ENCODE results near the gene RHBDL1. TPM values are rescaled to one million over a fixed set of nuclear protein-coding genes. Genes with fewer than 3 reads are reported as not detected.

Gene RHBDL1
- total and polyA plus RNA-seq, 2 experiments from 2014 or later, result 0.90 to 2.1 TPM

DNA sequence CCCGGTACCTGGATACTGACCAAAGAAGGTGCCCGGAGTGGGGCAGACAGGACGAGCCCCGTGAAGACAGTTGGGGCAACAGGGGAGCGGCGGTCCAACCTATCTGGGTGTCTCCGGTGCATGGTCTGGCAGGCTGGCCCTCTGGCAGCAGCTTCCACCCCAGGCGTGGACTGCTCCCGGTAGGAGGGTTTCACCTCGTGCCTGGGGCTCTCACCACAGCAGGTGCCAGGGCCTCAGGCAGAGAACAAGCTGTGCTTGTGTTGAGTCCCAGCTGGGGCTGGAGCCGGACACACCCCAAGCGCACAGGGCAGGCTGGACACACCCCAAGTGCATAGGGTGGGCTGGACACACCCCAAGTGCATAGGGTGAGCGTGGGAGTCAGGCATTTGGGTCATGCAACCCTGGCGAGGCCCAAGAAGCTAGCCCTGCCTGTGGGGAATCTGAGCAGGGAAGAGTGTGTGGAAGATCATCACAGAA, 31.6 kb downstream of the RHBDL1 start:
- Histone ChIP-seq H3K4me1 (ENCODE audit: insufficient read depth) (peaks cover 5% of the 10 kb centered on the region; the same call in 1 of the 2 replicates), H3K9me2 (ENCODE audit: insufficient read depth) (no peaks in the 10 kb centered on the region), H2AFZ (no peak overlapping the region), H3K27me3 (replicated peaks; ENCODE audit: insufficient read depth) (peaks cover 38% of the 10 kb centered on the region), H3F3A (ENCODE audit: insufficient read depth) (no peaks in the 10 kb centered on the region), H3K36me3 (ENCODE audit: low read depth) (no peaks in the 10 kb centered on the region), H3K9me3 (ENCODE audit: low read depth) (no peaks in the 10 kb centered on the region), H3K9ac (no peak overlapping the region), H3K4me3 (no peak overlapping the region), H4K20me1 (ENCODE audit: insufficient read depth) (no peaks in the 10 kb centered on the region), H3K27ac (no peak overlapping the region), H3K79me2 (ENCODE audit: insufficient read depth) (no peaks in the 10 kb centered on the region), H3K4me2 (ENCODE audit: unreplicated experiment) (no peak overlapping the region)
- DNase-seq, result no peak
- in situ Hi-C loops (cut with MboI), result no loop called here
- TF ChIP-seq EZH2 (IDR thresholded peaks at IDR 0.05; ENCODE audit: insufficient read depth, poor library complexity, severe bottlenecking) (no peak), EZH2phosphoT487 (IDR thresholded peaks at IDR 0.05; ENCODE audit: insufficient read depth, low read depth) (no peak)
- 32 to 36% methylated on average over 13 of the region's 14 CpGs for WGBS, 2 experiments (ENCODE audit: low coverage in 1 of 2, low lambda C conversion rate in 2 of 2, missing lambda C conversion rate in 2 of 2)

DNA sequence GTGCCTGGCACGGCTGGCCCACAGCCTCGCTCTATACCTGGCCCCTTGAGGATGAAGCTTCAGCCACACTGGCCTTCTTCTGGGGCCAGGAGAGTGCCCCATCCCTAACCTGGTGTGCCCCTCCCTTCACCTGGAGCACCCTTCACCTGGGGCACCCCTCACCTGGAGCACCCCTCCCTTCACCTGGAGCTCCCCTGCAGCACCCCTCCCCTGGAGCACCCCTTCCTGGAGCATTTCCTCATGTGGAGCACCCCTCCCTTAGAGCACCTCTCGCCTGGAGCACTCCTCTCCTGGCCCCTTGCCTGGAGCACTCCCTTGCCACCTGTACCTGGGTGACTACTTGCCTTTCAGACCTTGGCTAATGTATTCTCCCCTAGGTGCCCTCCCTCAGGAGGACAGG, 32.5 kb downstream of the RHBDL1 start:
- H3K9ac ChIP-seq, result no peak overlapping the region
- no peaks in the 10 kb centered on the region for H3K79me2 ChIP-seq (ENCODE audit: insufficient read depth)
- 54 to 64% methylated on average over 3 of the region's 3 CpGs for whole genome bisulfite sequencing, 2 experiments (ENCODE audit: low coverage in 1 of 2, low lambda C conversion rate in 2 of 2, missing lambda C conversion rate in 2 of 2)
- H3K4me3 ChIP-seq, result no peak overlapping the region
- H3K27ac ChIP-seq, result no peak overlapping the region
- no peaks in the 10 kb centered on the region for H4K20me1 ChIP-seq (ENCODE audit: insufficient read depth)
- no peak overlapping the region for H2AFZ ChIP-seq
- no peaks in the 10 kb centered on the region for H3K36me3 ChIP-seq (ENCODE audit: low read depth)
- no peak overlapping the region for H3K4me2 ChIP-seq (ENCODE audit: unreplicated experiment)
- peaks cover 8% of the 10 kb centered on the region for H3F3A ChIP-seq (ENCODE audit: insufficient read depth)
- no peaks in the 10 kb centered on the region for H3K9me3 ChIP-seq (ENCODE audit: low read depth)
- in situ Hi-C loops (cut with MboI), result no loop called here
- no peak for DNase-seq
- H3K27me3 ChIP-seq (replicated peaks; ENCODE audit: insufficient read depth), result peaks cover 29% of the 10 kb centered on the region
- no peaks in the 10 kb centered on the region for H3K9me2 ChIP-seq (ENCODE audit: insufficient read depth)
- peaks cover 11% of the 10 kb centered on the region; the same call in 1 of the 2 replicates for H3K4me1 ChIP-seq (ENCODE audit: insufficient read depth)
- no peak for TF ChIP-seq EZH2 (IDR thresholded peaks at IDR 0.05; ENCODE audit: insufficient read depth, poor library complexity, severe bottlenecking)
- TF ChIP-seq EZH2phosphoT487 (IDR thresholded peaks at IDR 0.05; ENCODE audit: insufficient read depth, low read depth), result no peak

DNA sequence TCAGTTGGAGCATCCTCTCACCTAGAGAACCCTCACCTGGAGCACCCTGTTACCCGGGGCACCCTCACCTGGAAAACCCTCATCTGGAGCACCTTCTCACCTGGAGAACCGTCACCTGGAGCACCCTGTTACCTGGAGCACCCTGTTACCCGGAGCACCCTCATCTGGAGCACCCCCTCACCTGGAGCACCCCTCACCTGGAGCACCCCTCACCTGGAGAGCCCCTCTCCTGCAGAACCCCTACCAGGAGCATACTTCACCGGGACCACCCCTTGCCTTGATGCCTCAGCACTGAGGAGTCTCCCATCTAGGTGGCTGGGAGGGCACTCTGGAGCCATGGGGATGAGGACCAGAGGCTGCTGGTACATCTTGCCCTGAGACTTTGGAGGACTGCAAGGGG, 33.5 kb downstream of the RHBDL1 start:
- WGBS, 2 experiments (ENCODE audit: low coverage in 1 of 2, low lambda C conversion rate in 2 of 2, missing lambda C conversion rate in 2 of 2), result 53 to 56% methylated on average over 4 of the region's 4 CpGs
- no peaks in the 10 kb centered on the region for H3K9me3 ChIP-seq (ENCODE audit: low read depth)
- H3K79me2 ChIP-seq (ENCODE audit: insufficient read depth), result no peaks in the 10 kb centered on the region
- in situ Hi-C loops (cut with MboI), result no loop called here
- H2AFZ ChIP-seq, result no peak overlapping the region
- no peaks in the 10 kb centered on the region for H3K36me3 ChIP-seq (ENCODE audit: low read depth)
- H3K9ac ChIP-seq, result no peak overlapping the region
- no peaks in the 10 kb centered on the region for H3K9me2 ChIP-seq (ENCODE audit: insufficient read depth)
- H3K27ac ChIP-seq, result no peak overlapping the region
- no peaks in the 10 kb centered on the region for H4K20me1 ChIP-seq (ENCODE audit: insufficient read depth)
- peaks cover 24% of the 10 kb centered on the region for H3K27me3 ChIP-seq (replicated peaks; ENCODE audit: insufficient read depth)
- H3K4me3 ChIP-seq, result no peak overlapping the region
- no peak for DNase-seq
- peaks cover 10% of the 10 kb centered on the region for H3F3A ChIP-seq (ENCODE audit: insufficient read depth)
- peaks cover 11% of the 10 kb centered on the region; the same call in 1 of the 2 replicates for H3K4me1 ChIP-seq (ENCODE audit: insufficient read depth)
- no peak overlapping the region for H3K4me2 ChIP-seq (ENCODE audit: unreplicated experiment)
- TF ChIP-seq EZH2phosphoT487 (IDR thresholded peaks at IDR 0.05; ENCODE audit: insufficient read depth, low read depth) (no peak), EZH2 (IDR thresholded peaks at IDR 0.05; ENCODE audit: insufficient read depth, poor library complexity, severe bottlenecking) (no peak)

DNA sequence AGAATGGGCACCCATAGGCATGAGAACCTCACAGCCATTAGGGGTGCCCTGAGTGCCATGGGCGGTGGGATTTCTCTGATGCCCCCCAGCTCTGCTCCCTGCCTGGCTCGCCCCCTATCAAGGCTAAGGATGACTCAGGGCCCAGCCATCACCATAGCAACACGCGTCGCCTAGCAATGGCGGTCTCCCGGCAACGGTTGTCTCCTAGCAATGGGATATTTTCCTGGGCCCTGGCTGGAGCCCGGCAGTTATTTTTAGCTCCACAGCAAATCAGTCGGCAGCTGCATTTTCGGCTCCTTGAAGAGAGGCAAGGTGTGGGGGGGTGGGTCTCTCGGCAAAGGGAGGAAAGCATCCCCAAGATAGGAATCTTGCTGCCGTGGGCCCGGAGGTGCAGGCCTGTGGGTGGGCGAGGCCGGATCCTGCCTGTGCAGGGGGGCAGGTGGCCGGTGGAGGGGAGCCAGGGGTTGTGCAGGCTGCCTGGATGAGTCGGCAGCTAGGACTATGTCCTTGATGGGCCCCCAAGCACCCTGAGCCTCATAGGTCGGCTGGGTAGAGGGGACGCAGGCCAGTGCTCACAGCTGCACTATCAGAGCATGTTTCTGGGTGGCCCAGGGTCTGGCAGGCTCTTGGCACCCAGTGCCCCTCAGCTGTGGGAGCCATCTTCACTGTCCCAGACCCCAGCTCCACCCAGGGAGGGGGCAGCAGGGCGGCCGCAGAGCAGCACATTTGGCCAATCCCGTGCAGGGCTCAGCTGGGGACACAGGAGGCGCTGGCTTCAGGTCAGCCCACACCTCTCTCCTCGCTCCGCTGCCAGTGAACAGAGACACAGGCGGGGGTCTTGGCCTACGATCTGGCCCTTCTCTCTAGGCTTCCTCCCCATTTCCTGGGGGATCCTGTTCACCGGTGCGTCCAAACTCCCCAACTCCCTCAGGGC, 34.4 kb downstream of the RHBDL1 start:
- Histone ChIP-seq H3K9me2 (ENCODE audit: insufficient read depth) (no peaks in the 10 kb centered on the region), H3K4me2 (ENCODE audit: unreplicated experiment) (no peak overlapping the region), H3F3A (ENCODE audit: insufficient read depth) (peaks cover 10% of the 10 kb centered on the region), H3K9ac (peak overlapping the region; percentile 38; the same call in 1 of the 2 replicates), H3K4me1 (ENCODE audit: insufficient read depth) (peaks cover 11% of the 10 kb centered on the region; the same call in 1 of the 2 replicates), H2AFZ (no peak overlapping the region), H4K20me1 (ENCODE audit: insufficient read depth) (no peaks in the 10 kb centered on the region), H3K4me3 (no peak overlapping the region), H3K27me3 (replicated peaks; ENCODE audit: insufficient read depth) (peaks cover 19% of the 10 kb centered on the region; the same call in 1 of the 2 replicates), H3K36me3 (ENCODE audit: low read depth) (no peaks in the 10 kb centered on the region), H3K9me3 (ENCODE audit: low read depth) (no peaks in the 10 kb centered on the region), H3K27ac (no peak overlapping the region), H3K79me2 (ENCODE audit: insufficient read depth) (no peaks in the 10 kb centered on the region)
- TF ChIP-seq EZH2 (IDR thresholded peaks at IDR 0.05; ENCODE audit: insufficient read depth, poor library complexity, severe bottlenecking) (no peak), EZH2phosphoT487 (IDR thresholded peaks at IDR 0.05; ENCODE audit: insufficient read depth, low read depth) (no peak)
- WGBS, 2 experiments (ENCODE audit: low coverage in 1 of 2, low lambda C conversion rate in 2 of 2, missing lambda C conversion rate in 2 of 2), result 9 to 11% methylated on average over 30 of the region's 30 CpGs
- peak; percentile 87 for DNase-seq
- in situ Hi-C loops (cut with MboI), result no loop called here
